ENCODE measurements around the gene HTATIP2. TPM values are rescaled to one million over a fixed set of nuclear protein-coding genes. Genes with fewer than 3 reads are reported as not detected.

HTATIP2 gene
- total RNA-seq (2014; rRNA removed; shearing (Covaris generic)), result 0.28 and 0.38 TPM in 2 replicates

DNA sequence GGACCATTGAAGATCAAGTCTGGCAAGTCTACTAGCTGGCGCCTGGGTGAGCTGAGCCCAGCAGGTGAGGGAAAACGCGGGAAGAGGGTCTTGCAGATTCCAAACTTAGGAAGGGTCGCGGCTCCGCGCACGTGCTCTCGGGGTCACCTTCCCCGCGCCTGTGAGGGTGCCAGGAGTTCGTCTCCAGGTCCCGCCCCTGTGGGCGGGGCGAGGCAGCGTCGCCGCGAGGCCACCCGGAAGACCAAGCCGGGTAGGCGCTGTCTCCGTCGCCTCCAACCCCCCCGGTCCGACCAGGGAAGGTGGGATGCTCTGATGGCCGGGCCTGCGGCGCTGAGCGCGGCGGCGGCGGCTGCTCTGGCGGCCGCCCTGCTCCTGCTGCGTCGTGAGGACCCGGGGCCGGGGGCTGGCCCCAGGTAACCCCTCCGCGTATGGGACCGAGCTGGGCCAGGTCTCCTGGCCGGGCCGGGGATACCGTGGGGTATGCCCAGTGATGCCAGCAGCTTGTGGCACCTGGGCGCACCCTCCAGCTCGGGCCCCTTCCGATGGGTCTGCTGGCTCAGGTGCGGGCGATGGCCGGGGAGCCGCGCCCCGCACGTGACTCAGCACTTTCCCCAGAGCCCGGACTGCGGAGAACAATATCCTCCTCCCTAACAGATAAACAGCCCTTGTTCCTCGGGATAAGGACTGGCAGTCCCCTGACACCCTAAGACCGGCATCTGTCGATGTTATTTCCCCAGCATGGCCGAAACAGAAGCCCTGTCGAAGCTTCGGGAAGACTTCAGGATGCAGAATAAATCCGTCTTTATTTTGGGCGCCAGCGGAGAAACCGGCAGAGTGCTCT, at the start of gene HTATIP2:
TSS of gene HTATIP2 (plus strand) at position 215 of the 841 bp plus-strand sequence. CDS start at position 739, 524 bp downstream.
- H3K4me3 ChIP-seq, result no peak within 1 kb of the TSS
- no peak for DNase-seq
- H3K36me3 ChIP-seq, result no peaks in the 10 kb centered on the region
- H3K4me1 ChIP-seq, result peaks cover 18% of the 10 kb centered on the region
- H3K27me3 ChIP-seq, result no peaks in the 10 kb centered on the region
- H3K27ac ChIP-seq, result no peak within 1 kb of the TSS
- H3K9me3 ChIP-seq (replicated peaks), result 0 out of 2 replicates have a peak, but pooled peaks cover 2% of the 10 kb centered on the region

DNA sequence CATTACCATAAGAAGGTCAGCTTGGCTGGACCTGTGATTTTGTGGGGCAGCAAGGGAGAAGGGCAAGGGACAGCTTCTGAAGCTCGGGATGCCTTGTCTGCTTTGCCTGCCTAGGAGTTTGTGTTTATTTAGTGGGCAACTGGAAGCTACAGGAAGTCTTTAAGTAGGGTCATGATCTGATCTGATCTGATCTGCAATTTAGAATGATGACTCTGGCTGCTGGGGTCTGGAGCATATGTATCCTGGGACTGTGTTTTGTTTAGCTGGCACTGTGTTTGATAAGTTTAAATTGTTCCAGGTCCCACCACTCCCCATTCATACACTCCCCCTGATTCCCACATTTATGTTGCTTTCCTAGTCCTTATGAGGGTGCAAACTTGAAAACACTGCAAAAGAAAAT, 47.7 kb upstream of the HTATIP2 start:
- peak in 1 of 2 experiments; percentile 47 for DNase-seq

GRCh38 chr11:20321177-20321576, 42.3 kb upstream of the HTATIP2 start:
- no peak overlapping the region for H3K27ac ChIP-seq
- H3K4me3 ChIP-seq, result no peak overlapping the region
- H3K9me3 ChIP-seq (replicated peaks), result no peaks in the 10 kb centered on the region; the same call in 1 of the 2 replicates
- no peaks in the 10 kb centered on the region for H3K27me3 ChIP-seq
- H3K4me1 ChIP-seq, result peaks cover 15% of the 10 kb centered on the region
- no peak for DNase-seq
- H3K36me3 ChIP-seq, result no peaks in the 10 kb centered on the region

More for the DNA sequence above, 47.7 kb upstream of the HTATIP2 start:
- H3K4me1 ChIP-seq, result peaks cover 27% of the 10 kb centered on the region
- no peaks in the 10 kb centered on the region for H3K36me3 ChIP-seq
- no peaks in the 10 kb centered on the region for H3K9me3 ChIP-seq (replicated peaks)
- H3K4me3 ChIP-seq, result no peak overlapping the region
- H3K27ac ChIP-seq, result no peak overlapping the region
- no peaks in the 10 kb centered on the region for H3K27me3 ChIP-seq

- Histone ChIP-seq H3K36me3 (no peaks in the 10 kb centered on the region), H3K4me3 (no peak overlapping the region), H3K27ac (no peak overlapping the region), H3K4me1 (peaks cover 10% of the 10 kb centered on the region), H3K9me3 (replicated peaks) (no peaks in the 10 kb centered on the region; the same call in 1 of the 2 replicates), H3K27me3 (no peaks in the 10 kb centered on the region)
- no peak for DNase-seq
These were observed 36.1 kb upstream of the HTATIP2 start for GRCh38 chr11:20327377-20327935.

GRCh38 chr11:20336056-20336455, 27.5 kb upstream of the HTATIP2 start:
- Histone ChIP-seq H3K4me3 (no peak overlapping the region), H3K4me1 (peaks cover 25% of the 10 kb centered on the region), H3K27me3 (no peaks in the 10 kb centered on the region), H3K27ac (no peak overlapping the region), H3K9me3 (replicated peaks) (no peaks in the 10 kb centered on the region), H3K36me3 (no peaks in the 10 kb centered on the region)
- DNase-seq, result no peak

GRCh38 chr11:20337526-20338154, 25.9 kb upstream of the HTATIP2 start:
- Histone ChIP-seq H3K4me1 (peaks cover 38% of the 10 kb centered on the region), H3K4me3 (no peak overlapping the region), H3K27ac (no peak overlapping the region; the same call in 1 of the 2 replicates), H3K36me3 (no peaks in the 10 kb centered on the region), H3K9me3 (replicated peaks) (no peaks in the 10 kb centered on the region), H3K27me3 (no peaks in the 10 kb centered on the region)
- DNase-seq, result peak; percentile 78 to 92

- Histone ChIP-seq H3K27me3 (no peaks in the 10 kb centered on the region), H3K4me1 (peaks cover 22% of the 10 kb centered on the region), H3K4me3 (peak overlapping the region; percentile 23; the same call in 1 of the 2 replicates), H3K27ac (peak overlapping the region; percentile 60), H3K9me3 (replicated peaks) (peaks cover 2% of the 10 kb centered on the region; the same call in 1 of the 2 replicates), H3K36me3 (no peaks in the 10 kb centered on the region)
- peak; percentile 99 for DNase-seq
These were observed 21.0 kb upstream of the HTATIP2 start for GRCh38 chr11:20342347-20343141.

DNA sequence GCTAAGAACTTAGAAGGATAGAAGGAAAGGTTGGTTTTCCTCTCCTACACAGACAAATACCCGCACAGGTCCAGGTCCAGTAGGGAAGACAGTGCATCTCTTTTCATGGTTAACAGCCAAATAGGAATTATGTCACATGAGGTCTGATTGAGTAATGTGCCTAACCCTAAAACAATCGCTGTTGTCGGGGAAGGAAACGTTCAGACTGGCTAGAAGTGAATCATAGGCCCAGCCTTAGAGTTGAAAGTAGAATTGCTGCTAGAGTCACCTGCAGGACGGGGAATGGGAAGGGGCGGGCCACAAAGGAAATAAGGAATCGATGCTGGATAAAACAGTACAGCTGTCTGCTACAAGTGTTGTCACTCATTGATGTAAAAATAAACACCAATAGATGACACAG, 12.4 kb upstream of the HTATIP2 start:
- H3K27ac ChIP-seq, result no peak overlapping the region
- no peak overlapping the region for H3K4me3 ChIP-seq

DNA sequence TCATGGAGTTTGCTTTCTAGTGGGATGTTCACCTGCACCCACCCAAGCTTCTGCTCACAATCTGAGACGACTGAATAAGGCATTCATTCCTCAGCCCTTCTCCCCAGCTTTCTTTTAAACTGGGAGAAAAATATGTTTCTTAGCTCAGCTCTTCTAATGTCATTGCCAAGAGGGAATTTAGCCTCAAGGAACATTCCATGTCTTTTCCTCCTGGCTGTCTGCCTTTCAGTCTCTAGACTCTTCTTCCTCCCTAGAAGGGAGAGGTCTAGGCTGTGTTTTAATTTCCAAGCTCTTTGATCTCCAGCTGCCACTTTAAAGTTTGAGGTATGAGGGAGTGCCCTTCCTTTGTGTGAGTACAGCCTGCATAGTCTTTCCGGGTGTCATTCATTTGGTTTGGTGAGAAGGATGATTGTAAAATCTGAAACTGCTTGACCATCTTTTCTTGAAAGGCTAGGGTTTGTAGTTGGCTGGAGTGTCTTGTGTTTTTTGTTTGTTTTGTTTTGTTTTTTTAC, 11.7 kb upstream of the HTATIP2 start:
- Histone ChIP-seq H3K27me3 (no peaks in the 10 kb centered on the region), H3K36me3 (no peaks in the 10 kb centered on the region), H3K4me1 (0 out of 2 replicates have a peak, but pooled peaks cover 2% of the 10 kb centered on the region), H3K27ac (no peak overlapping the region), H3K4me3 (no peak overlapping the region), H3K9me3 (replicated peaks) (no peaks in the 10 kb centered on the region)
- no peak for DNase-seq

More for the DNA sequence above, 12.4 kb upstream of the HTATIP2 start:
- no peak for DNase-seq
- no peaks in the 10 kb centered on the region for H3K9me3 ChIP-seq (replicated peaks)
- no peaks in the 10 kb centered on the region for H3K36me3 ChIP-seq
- 0 out of 2 replicates have a peak, but pooled peaks cover 2% of the 10 kb centered on the region for H3K4me1 ChIP-seq
- no peaks in the 10 kb centered on the region for H3K27me3 ChIP-seq

DNA sequence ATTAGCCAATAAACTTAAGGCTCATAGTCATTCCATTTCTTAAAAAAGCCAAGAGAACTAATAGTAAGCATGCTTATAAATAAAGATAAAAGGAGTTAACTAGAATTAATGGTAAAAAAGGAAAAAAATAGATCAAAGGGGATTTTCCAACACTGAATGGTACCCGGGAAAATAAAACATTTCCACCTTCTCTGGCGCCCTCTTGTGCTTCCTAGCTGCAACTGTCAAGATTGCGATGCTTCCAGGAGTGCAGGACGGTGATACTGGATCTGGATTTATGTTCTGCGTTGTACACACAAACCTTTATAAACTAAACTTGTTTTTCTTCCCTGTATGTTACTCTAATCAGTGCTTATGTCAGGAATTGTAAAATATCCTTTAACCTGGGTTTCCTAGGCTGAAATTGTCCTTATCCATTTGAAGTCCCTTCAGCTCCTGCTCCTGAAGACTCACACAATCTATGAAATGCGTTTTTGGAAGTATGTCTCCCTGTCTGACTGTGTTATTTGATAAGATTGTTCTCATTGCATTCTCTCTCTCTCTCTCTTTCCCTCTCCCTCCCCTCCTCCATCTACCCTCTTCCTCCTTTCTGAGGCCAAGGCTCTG, 9.6 kb upstream of the HTATIP2 start:
- H3K27ac ChIP-seq, result no peak overlapping the region
- DNase-seq, result peak; percentile 55 to 87
- H3K9me3 ChIP-seq (replicated peaks), result no peaks in the 10 kb centered on the region
- no peaks in the 10 kb centered on the region for H3K36me3 ChIP-seq
- no peak overlapping the region for H3K4me3 ChIP-seq
- H3K4me1 ChIP-seq, result 0 out of 2 replicates have a peak, but pooled peaks cover 2% of the 10 kb centered on the region
- no peaks in the 10 kb centered on the region for H3K27me3 ChIP-seq

DNA sequence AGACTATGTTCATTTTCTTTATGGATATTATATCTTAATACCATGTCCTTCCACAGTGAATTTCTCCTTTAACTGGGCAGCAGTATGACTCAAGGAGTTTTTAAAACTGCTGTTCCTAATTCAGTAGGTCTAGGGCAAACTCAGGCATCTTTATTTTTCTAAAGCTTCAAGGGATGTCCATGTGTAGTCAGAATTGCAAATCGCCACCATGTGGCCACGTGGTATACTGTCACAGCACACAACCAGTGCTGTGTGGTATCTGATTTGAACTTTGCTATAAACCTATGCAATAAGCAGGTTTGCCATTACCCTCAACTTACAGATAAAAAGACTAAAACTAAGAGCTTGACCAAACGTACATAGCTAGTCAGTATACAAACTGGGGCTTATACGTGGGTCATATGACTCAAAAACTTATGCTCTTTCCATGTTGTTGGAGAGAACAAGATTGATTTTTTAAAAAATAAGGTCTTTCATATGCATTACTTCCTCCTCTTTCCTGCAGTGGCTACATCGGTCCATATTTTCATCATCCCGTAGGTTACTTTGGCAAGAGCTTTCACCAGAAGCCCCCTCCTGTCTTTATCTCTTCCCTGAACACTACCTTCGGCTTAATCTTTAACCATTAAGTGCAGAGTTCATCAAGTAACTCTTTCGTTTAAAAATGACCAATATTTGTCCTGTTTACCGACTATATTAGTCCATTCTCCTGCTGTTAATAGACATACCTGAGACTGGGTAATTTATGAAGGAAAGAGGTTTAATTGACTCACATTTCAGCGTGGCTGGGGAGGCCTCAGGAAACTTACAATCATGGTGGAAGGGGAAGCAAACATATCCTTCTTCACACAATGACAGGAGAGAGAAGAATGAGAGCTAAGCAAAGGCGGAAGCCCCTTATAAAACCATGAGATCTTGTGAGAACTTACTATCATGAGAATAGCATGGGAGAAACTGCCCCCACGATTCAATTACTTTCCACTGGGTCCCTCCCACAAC, 8.0 kb upstream of the HTATIP2 start:
- Histone ChIP-seq H3K9me3 (replicated peaks) (no peaks in the 10 kb centered on the region), H3K4me3 (no peak overlapping the region), H3K27me3 (no peaks in the 10 kb centered on the region), H3K27ac (no peak overlapping the region), H3K36me3 (no peaks in the 10 kb centered on the region), H3K4me1 (0 out of 2 replicates have a peak, but pooled peaks cover 2% of the 10 kb centered on the region)
- DNase-seq, result peak; percentile 65 to 85

GRCh38 chr11:20357150-20357549, 6.4 kb upstream of the HTATIP2 start:
- no peak overlapping the region for H3K4me3 ChIP-seq
- 0 out of 2 replicates have a peak, but pooled peaks cover 2% of the 10 kb centered on the region for H3K9me3 ChIP-seq (replicated peaks)
- 0 out of 2 replicates have a peak, but pooled peaks cover 2% of the 10 kb centered on the region for H3K4me1 ChIP-seq
- no peak overlapping the region for H3K27ac ChIP-seq
- no peak for DNase-seq
- no peaks in the 10 kb centered on the region for H3K36me3 ChIP-seq
- no peaks in the 10 kb centered on the region for H3K27me3 ChIP-seq

DNA sequence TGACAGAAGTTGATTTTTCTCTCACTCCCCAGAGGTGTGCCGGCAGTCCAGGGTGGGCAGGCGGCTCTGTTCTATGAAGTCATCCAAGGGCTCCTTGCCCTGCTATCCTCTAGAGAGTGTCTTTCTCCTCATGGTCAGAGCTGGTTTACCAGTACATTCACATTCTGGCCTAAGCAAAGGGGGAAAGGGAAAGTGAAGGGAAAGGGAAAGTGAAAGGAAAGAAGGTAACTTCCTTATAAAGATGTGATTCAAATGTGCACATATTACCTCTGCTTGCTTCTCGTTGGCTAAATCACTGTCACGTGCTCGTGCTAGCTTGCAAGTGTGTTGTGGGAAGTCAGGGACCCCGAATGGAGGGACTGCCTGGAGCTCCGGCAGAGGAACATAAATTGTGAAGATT, 2.9 kb upstream of the HTATIP2 start:
- Histone ChIP-seq H3K9me3 (replicated peaks) (0 out of 2 replicates have a peak, but pooled peaks cover 2% of the 10 kb centered on the region), H3K4me3 (no peak overlapping the region), H3K4me1 (no peaks in the 10 kb centered on the region), H3K27ac (no peak overlapping the region), H3K36me3 (no peaks in the 10 kb centered on the region), H3K27me3 (no peaks in the 10 kb centered on the region)
- no peak for DNase-seq
